ENCODE measurements around the gene BOD1L2.

Gene BOD1L2

DNA sequence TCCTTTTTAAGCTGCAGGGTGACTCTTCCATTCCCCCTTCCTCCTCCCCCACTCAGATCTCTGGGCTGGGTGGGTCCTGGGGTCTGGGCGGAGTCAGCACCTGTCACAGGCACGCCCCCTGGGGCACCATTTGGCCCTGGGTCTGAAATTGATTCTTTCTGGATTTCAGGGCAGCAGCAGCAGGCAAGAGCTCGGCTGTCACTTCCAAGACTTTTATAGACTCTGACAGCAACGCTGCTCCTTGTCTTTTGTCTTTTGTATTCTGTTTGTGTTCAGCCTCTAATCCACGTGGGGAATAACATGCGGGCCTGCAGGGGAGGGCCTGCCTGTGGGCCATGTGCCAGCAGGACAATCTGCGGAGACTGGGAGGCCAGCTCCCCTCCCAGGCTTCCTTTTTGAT lies 3.9 kb downstream of the BOD1L2 start:
- DNase-seq, result no peak

DNA sequence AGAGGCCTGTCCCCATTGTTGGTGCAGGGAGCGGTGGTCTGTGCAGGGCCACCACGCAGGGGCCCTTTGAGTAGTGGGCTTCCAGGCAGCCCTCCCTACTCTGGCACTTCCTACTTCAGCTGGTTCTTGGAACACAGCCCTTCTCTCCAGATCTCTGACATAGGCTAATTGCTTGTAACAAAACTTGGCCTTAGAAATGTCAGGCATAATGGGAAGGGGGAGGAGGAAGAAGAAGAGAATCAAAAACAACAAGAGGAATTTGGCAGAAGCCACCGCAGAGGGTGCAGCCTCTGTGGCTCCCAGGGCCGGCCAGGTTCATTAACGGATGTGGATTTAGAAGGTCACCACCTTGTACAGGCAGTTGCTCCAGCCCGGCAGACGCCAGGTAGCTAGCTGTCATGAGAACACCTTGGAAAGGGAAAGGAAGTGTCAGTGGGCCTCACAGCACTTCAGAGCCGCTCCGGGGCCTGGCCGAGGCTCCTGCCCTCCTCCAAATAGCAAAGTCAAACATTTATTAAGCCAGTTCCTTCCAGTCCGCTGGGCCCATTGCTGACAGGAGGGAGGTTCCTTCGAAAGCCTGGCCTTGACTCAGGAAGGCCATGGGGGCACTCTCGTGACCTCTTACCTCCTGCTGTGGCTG lies 7.4 kb downstream of the BOD1L2 start:
- DNase-seq, result no peak

DNA sequence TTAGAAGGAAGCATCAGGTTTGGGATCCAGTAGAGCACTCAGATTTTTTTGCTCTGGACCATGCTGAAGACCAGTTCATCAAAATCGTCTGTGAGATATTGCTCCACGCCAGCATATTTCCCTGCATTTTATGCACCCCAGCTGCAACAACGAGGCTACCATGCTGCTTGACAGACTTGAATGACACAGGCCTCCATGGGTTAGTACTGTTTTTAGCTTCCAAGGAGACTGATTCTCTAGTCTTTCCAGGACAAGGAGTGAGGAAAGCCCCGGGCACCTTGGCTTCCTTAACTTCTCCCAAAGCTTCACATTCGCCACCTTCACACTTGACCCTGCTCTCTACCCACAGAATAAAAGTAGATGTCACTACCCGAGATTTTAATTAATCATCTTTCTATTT lies 17.5 kb downstream of the BOD1L2 start:
- no peak for DNase-seq

DNA sequence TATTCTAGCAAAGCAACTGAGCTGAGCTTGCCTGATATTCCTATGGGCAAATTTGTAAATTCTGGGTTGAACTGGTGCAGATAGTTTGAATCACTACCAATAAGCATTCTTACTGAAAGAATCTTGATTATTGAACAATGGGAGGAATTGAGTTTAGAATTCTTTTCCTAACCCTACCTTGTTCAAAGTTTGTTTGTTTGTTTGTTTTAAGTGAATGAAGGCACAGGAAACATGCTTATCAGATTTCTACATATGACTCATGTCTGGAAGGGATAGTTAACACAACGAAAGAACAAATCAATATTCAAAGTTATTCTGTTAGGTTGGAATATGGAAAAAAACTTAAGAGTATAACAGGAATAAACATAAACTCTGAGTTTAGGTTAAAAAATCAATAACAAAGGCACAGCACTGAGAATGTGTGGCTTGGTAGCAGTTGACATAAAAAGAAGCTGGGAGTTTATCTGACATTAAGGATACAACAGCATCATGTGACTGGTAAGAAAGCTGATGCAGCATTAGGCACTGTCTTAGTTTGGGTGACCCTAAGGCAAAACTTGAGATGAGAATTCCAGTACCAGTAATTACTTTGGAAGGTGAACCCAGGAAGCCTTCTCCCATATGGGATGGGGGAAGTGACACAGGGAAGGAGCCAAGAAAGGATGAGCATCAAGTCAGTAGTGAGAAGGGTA lies 20.9 kb downstream of the BOD1L2 start:
- no peak for DNase-seq

DNA sequence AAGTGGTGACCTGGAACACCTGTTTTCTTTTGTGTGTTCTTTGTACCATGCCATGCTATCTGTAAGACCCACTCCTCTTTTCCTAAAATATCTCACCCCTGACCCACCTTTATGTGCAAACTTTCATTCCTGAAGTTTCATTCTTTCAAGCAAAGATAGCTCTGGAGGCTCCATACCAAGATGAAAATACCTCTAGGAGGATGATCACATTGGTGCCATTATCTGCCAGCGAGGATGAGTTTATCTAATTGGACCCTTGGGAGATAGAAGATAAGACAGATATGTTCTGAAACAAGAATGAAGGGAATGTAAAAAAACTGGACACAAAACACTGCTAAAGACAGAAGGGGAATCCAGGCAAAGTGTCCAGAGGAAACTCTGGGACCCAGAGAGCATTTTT lies 24.1 kb downstream of the BOD1L2 start:
- DNase-seq, result no peak

DNA sequence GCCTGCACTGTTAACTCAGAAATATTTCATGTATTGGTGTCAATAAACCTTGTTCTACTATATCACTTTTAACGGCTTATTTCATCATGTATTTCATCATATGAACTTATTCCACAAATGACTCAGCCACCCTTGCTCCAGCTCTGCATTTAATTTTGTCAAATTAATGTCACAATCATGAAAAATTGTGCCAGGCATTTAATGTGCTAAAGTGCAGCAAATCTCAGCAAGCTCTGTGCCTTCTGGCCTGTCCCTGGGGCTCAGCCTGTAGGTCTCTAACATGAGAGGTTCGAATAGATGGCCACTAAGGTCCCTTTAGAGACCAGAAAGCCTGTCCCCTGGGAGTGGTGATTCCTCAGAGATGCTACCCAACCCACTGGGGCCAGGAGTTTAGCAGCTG lies 28.6 kb downstream of the BOD1L2 start:
- no peak for DNase-seq

DNA sequence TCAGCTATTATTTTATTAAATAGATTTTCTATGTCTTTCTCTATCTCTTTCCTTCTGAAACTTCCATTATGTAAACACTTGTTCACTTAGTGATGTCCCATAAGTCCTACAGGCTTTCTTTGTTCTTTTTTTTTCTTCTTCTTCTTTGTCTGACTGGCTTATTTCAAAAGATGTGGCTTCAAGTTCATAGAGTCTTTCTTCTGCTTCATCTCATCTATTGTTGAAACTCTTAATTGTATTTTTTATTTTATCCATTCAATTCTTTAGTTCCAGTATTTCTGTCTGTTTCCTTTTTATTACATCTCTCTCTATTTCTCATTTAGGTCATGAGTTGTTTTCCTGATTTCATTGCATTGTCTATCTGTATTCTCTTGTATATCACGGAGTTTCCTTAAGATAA lies 38.5 kb downstream of the BOD1L2 start:
- DNase-seq, result no peak

DNA sequence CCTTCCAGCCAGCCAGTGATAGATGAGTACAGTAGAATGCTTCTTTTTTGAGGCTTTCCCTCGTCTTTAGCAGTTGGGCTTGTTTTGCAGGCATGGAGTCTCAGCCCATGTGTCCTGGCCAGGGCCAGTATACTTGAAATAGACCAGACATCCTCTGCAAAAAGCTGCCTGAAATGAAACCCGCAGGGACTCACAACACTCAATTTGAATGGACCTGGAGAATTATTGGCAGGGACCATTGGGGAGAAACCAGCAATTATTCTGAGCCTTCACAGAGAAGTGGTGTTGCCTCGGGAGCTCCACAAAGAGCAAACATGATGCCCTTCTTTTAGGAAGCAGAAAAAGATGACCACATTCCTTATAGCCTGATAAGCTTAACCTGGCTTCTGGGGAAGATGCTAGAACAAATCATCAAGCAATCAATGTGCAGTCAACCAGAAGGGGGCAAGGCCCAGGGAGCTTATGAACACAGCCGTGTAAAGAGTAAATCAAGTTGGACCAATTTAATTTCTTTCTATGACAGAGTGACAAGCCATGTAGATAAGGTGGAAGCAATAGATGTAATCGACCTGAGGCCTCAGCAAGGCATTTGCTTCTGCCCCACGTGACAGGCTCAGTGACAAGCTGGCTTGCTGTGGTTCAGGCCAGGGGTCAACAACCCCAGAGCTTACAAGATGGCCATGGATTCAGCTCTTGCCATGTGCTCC lies 42.1 kb downstream of the BOD1L2 start:
- no peak for DNase-seq

DNA sequence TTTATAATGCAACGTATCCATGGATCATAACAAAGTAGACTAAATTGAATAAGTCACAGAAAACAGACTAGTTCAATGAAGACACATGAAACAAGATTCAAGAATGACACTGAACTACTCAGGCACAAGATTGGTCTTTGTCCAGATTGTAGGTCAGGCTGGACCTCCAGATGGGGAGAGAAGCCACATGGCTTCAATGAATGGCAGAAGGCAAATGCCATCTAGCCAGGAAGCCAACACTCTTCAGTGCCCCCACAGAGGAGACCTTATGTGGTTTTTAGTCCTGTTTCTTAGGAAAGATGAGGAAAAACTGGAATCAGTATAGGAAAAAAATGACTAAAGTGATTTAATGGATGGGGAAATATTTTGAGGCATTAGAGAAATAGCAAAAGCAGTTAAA lies 43.1 kb downstream of the BOD1L2 start:
- DNase-seq, result no peak

DNA sequence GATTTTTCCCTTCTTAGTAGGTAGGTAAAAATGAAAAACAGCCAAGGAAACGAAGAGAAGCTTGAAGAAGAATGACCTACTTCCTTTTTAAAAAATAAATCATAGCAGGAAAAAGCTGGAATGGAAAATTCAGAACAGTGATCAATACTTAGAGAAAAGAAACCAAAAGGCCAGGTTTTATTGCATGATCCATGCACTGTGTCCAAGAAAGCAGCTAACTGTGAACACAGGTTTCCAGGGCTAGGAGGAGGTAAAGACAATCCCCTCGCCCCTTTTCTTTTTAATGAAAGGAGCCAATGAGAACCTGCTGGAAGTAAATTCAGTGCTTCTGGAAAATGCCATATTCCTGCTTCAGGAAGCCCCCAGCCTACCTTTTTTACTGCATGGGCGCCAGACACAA lies 47.2 kb downstream of the BOD1L2 start:
- no peak for DNase-seq

DNA sequence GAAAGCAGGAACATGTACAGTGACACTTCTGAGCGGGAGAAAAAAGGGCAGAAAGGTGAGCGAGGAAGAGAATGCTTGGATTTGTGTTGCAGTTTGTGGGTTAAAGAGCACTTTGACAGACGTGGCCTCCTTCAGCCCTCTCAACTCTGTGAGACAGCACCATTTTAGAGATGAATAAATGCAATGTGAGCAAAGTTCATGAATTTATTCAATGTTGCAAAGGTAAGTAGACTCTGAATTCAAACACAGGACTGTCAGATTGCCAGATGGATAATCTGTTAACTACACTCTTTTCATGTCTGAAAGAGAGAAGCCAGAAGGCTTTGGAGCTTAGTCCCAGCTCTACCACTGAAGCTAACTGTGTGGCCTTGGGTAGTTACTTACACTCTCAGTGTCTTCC lies 47.7 kb downstream of the BOD1L2 start:
- DNase-seq, result no peak

DNA sequence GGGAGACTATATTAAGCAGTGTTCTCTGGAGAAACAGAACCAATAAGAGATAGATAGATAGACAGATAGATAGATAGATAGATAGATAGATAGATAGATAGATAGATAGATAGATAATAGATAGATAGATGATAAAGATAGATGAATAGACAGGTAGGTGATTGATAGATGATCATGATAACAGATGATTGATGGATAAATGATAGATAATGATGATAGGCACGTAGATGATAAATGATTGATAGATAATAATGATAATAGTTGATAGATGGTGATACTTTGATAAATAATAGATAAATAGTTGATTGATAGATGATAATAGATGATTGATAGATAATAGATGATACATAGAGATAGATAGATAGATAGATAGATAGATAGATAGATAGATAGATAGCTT lies 48.5 kb downstream of the BOD1L2 start:
- no peak for DNase-seq

DNA sequence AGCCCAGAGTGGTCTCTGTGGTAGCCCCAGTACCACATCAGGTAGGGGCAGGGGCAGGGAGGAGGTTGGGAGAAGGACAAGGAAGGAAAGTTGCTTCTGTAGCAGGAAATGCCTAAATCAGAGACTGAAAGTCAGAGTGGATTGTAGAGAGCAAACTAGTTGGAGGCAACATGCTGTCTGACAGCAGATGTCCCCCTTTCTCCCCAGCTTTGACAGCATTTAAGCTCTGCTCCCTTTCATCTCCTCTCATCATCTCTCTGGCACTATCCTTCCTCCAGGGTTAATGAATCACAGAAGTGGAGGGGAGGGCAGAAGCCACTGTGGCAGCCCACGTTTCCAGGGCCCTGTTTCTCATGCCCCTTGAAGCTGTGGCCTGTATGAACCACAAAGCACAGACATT lies 50.4 kb downstream of the BOD1L2 start:
- DNase-seq, result no peak

DNA sequence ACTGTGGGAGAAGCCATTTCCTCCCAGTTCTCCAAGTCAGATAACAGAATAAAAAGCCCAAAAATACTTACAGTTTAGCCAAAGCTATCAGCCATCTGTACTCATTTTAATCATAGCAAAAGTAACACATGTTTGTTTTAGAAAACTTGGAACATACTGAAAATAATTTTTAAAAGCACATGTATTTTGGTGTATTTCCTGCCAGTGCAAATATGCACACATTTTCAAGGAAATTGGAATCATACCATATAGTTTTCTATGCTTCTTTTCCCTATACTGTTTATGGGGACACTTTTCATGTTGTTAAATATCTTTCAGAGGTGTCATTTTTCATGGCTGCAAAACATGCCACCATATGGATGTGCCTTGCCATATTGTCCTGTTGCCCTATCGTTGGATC lies 51.2 kb downstream of the BOD1L2 start:
- no peak for DNase-seq
